Measurements from ENCODE around the gene M1AP.
A peak's percentile ranks its signal among the peaks of the same experiment; 100 is the strongest.

M1AP gene

GRCh38 chr2:74675090-74675489 is 27.0 kb upstream of the M1AP start:
- TF ChIP-seq CTCF (IDR thresholded peaks at IDR 0.05) (peak; percentile 12; the same call in 1 of the 2 replicates), ZFX (IDR thresholded peaks at IDR 0.05; ENCODE audit: borderline replicate concordance) (no peak)
- no peak overlapping the region for H3K27ac ChIP-seq

- no peak overlapping the region for H3K27ac ChIP-seq
- TF ChIP-seq ZFX (IDR thresholded peaks at IDR 0.05; ENCODE audit: borderline replicate concordance) (no peak), CTCF (IDR thresholded peaks at IDR 0.05) (no peak)
These were observed 25.8 kb upstream of the M1AP start for GRCh38 chr2:74673826-74674528.

- TF ChIP-seq ZFX (IDR thresholded peaks at IDR 0.05; ENCODE audit: borderline replicate concordance) (no peak), CTCF (IDR thresholded peaks at IDR 0.05) (no peak)
- H3K27ac ChIP-seq: no peak overlapping the region
These were observed 23.3 kb upstream of the M1AP start for GRCh38 chr2:74671479-74671878.

GRCh38 chr2:74670263-74670662 is 22.1 kb upstream of the M1AP start:
- TF ChIP-seq ZFX (IDR thresholded peaks at IDR 0.05; ENCODE audit: borderline replicate concordance): no peak
- TF ChIP-seq CTCF (IDR thresholded peaks at IDR 0.05): no peak
- H3K27ac ChIP-seq: no peak overlapping the region

- H3K27ac ChIP-seq: no peak overlapping the region
- TF ChIP-seq CTCF (IDR thresholded peaks at IDR 0.05) (no peak), ZFX (IDR thresholded peaks at IDR 0.05; ENCODE audit: borderline replicate concordance) (no peak)
These were observed 20.0 kb upstream of the M1AP start for GRCh38 chr2:74668087-74668486.

GRCh38 chr2:74659462-74659861 is 11.3 kb upstream of the M1AP start:
- H3K27ac ChIP-seq: no peak overlapping the region
- TF ChIP-seq CTCF (IDR thresholded peaks at IDR 0.05) (no peak), ZFX (IDR thresholded peaks at IDR 0.05; ENCODE audit: borderline replicate concordance) (no peak)

- TF ChIP-seq ZFX (IDR thresholded peaks at IDR 0.05; ENCODE audit: borderline replicate concordance): no peak
- no peak for TF ChIP-seq CTCF (IDR thresholded peaks at IDR 0.05)
- no peak overlapping the region for H3K27ac ChIP-seq
These were observed 10.4 kb upstream of the M1AP start for GRCh38 chr2:74658516-74658915.
